ENCODE measurements around the gene NADK.

Gene NADK

GRCh38 chr1:1777950-1778662 is at the start of gene NADK:
Gene NADK, minus strand, starts transcription at chr1:1778470. Its CDS starts 13,064 bp downstream, at chr1:1765406.
- peak; percentile 91 for DNase-seq (ENCODE audit: low spot score)
- in situ Hi-C loops (cut with MboI; ENCODE audit: low sequenced_read_pairs, unreplicated experiment): no loop called here
- TF ChIP-seq CTCF (IDR thresholded peaks at IDR 0.05; ENCODE audit: borderline replicate concordance, control extremely low read depth, extremely low read depth, insufficient read depth, missing control alignments): no peak

GRCh38 chr1:1827089-1827848 is 49.0 kb upstream of the NADK start:
- in situ Hi-C loops (cut with MboI; ENCODE audit: low sequenced_read_pairs, unreplicated experiment): no loop called here
- DNase-seq (ENCODE audit: low spot score): no peak
- TF ChIP-seq CTCF (IDR thresholded peaks at IDR 0.05; ENCODE audit: borderline replicate concordance, control extremely low read depth, extremely low read depth, insufficient read depth, missing control alignments): no peak

GRCh38 chr1:1826356-1827088 is 48.3 kb upstream of the NADK start:
- no peak for TF ChIP-seq CTCF (IDR thresholded peaks at IDR 0.05; ENCODE audit: borderline replicate concordance, control extremely low read depth, extremely low read depth, insufficient read depth, missing control alignments)
- in situ Hi-C loops (cut with MboI; ENCODE audit: low sequenced_read_pairs, unreplicated experiment): no loop called here
- DNase-seq (ENCODE audit: low spot score): no peak

GRCh38 chr1:1825217-1825616 is 46.9 kb upstream of the NADK start:
- TF ChIP-seq CTCF (IDR thresholded peaks at IDR 0.05; ENCODE audit: borderline replicate concordance, control extremely low read depth, extremely low read depth, insufficient read depth, missing control alignments): no peak
- in situ Hi-C loops (cut with MboI; ENCODE audit: low sequenced_read_pairs, unreplicated experiment): no loop called here
- no peak for DNase-seq (ENCODE audit: low spot score)

- no peak for TF ChIP-seq CTCF (IDR thresholded peaks at IDR 0.05; ENCODE audit: borderline replicate concordance, control extremely low read depth, extremely low read depth, insufficient read depth, missing control alignments)
- DNase-seq (ENCODE audit: low spot score): no peak
- in situ Hi-C loops (cut with MboI; ENCODE audit: low sequenced_read_pairs, unreplicated experiment): no loop called here
Measured at GRCh38 chr1:1819762-1820161, 41.5 kb upstream of the NADK start.

- no peak for TF ChIP-seq CTCF (IDR thresholded peaks at IDR 0.05; ENCODE audit: borderline replicate concordance, control extremely low read depth, extremely low read depth, insufficient read depth, missing control alignments)
- DNase-seq (ENCODE audit: low spot score): no peak
- in situ Hi-C loops (cut with MboI; ENCODE audit: low sequenced_read_pairs, unreplicated experiment): no loop called here
Measured at GRCh38 chr1:1817221-1817620, 39.0 kb upstream of the NADK start.
